ENCODE measurements around the gene DGKQ. TPM values are rescaled to one million over a fixed set of nuclear protein-coding genes. Genes with fewer than 3 reads are reported as not detected.
A peak's percentile ranks its signal among the peaks of the same experiment; 100 is the strongest.
"Not testable (repeated sequence)": the region's sequence is repeated elsewhere in the genome, so short reads cannot be mapped to it uniquely, and the experiment has no call there.

Gene DGKQ
- total RNA-seq, 1 donor from 2014 or later: 17.9 TPM

- DNase-seq (ENCODE audit: low read depth) (no peak), FAIRE-seq (no peak)
- H3K4me3 ChIP-seq (ENCODE audit: low read depth, low read length): no peak overlapping the region
- TF ChIP-seq CTCF (IDR thresholded peaks at IDR 0.05; ENCODE audit: insufficient read depth, low read length, severe bottlenecking): no peak
- H3K36me3 ChIP-seq (ENCODE audit: control insufficient read depth, insufficient read depth, low read length): peaks cover 10% of the 10 kb centered on the region
- no peaks in the 10 kb centered on the region for H3K27me3 ChIP-seq (ENCODE audit: control insufficient read depth, insufficient read depth, low read length)
Observed at GRCh38 chr4:925771-926500, 47.4 kb downstream of the DGKQ start.

- Histone ChIP-seq H3K4me3 (ENCODE audit: low read depth, low read length) (no peak overlapping the region), H3K36me3 (ENCODE audit: control insufficient read depth, insufficient read depth, low read length) (peaks cover 10% of the 10 kb centered on the region), H3K27me3 (ENCODE audit: control insufficient read depth, insufficient read depth, low read length) (no peaks in the 10 kb centered on the region)
- no peak for TF ChIP-seq CTCF (IDR thresholded peaks at IDR 0.05; ENCODE audit: insufficient read depth, low read length, severe bottlenecking)
- FAIRE-seq: no peak
- DNase-seq (ENCODE audit: low read depth): no peak
Observed at GRCh38 chr4:925171-925570, 48.2 kb downstream of the DGKQ start.

- no peaks in the 10 kb centered on the region for H3K27me3 ChIP-seq (ENCODE audit: control insufficient read depth, insufficient read depth, low read length)
- FAIRE-seq (no peak), DNase-seq (ENCODE audit: low read depth) (peak; percentile 37)
Observed at GRCh38 chr4:924107-925096, 49.0 kb downstream of the DGKQ start.

GRCh38 chr4:921830-922331 lies 51.5 kb downstream of the DGKQ start:
- no peak overlapping the region for H3K4me3 ChIP-seq (ENCODE audit: low read depth, low read length)
- no peak for DNase-seq (ENCODE audit: low read depth)
- FAIRE-seq: no peak
- no peaks in the 10 kb centered on the region for H3K27me3 ChIP-seq (ENCODE audit: control insufficient read depth, insufficient read depth, low read length)
- peaks cover 4% of the 10 kb centered on the region for H3K36me3 ChIP-seq (ENCODE audit: control insufficient read depth, insufficient read depth, low read length)
- no peak for TF ChIP-seq CTCF (IDR thresholded peaks at IDR 0.05; ENCODE audit: insufficient read depth, low read length, severe bottlenecking)

More at GRCh38 chr4:924107-925096, 49.0 kb downstream of the DGKQ start:
- Histone ChIP-seq H3K36me3 (ENCODE audit: control insufficient read depth, insufficient read depth, low read length) (peaks cover 9% of the 10 kb centered on the region), H3K4me3 (ENCODE audit: low read depth, low read length) (no peak overlapping the region)
- TF ChIP-seq CTCF (IDR thresholded peaks at IDR 0.05; ENCODE audit: insufficient read depth, low read length, severe bottlenecking): no peak

- H3K27me3 ChIP-seq (ENCODE audit: control insufficient read depth, insufficient read depth, low read length); H3K4me3 ChIP-seq (ENCODE audit: low read depth, low read length); FAIRE-seq; DNase-seq (ENCODE audit: low read depth); H3K36me3 ChIP-seq (ENCODE audit: control insufficient read depth, insufficient read depth, low read length): not testable (repeated sequence)
Observed at GRCh38 chr4:919004-919680, 54.2 kb downstream of the DGKQ start.

GRCh38 chr4:918591-918990 lies 54.8 kb downstream of the DGKQ start:
- not testable (repeated sequence) for H3K36me3 ChIP-seq (ENCODE audit: control insufficient read depth, insufficient read depth, low read length); FAIRE-seq; DNase-seq (ENCODE audit: low read depth); H3K27me3 ChIP-seq (ENCODE audit: control insufficient read depth, insufficient read depth, low read length); H3K4me3 ChIP-seq (ENCODE audit: low read depth, low read length)

All from bronchial epithelial cell (primary cell).